Ovary (tissue), 9 donors: ENCODE data around the gene SHANK2. TPM values are rescaled to one million over a fixed set of nuclear protein-coding genes. Genes with fewer than 3 reads are reported as not detected.

ENCODE experiments used
- DNase-seq, 5 donors: peaks; one replicate each; pipeline ENCODE4 v3.0.0-alpha.2; 2019 to 2020
- H3K27ac ChIP-seq, 2 donors: fragments of 200-600 bp; one replicate each; pipeline versions ENCODE4 v1.5.1 to v1.8.0; 2019 to 2022
- H3K27me3 ChIP-seq: fragments of 200-600 bp; one replicate; pipeline ENCODE4 v1.8.0; 2022
- H3K36me3 ChIP-seq: fragments of 200-600 bp; sonication (generic); one replicate; pipeline ENCODE4 v1.5.1; 2019
- H3K4me1 ChIP-seq: one replicate; pipeline ENCODE4 v1.8.1; 2013; ENCODE audit warnings: mild to moderate bottlenecking, moderate library complexity; ENCODE audit not compliant: insufficient read depth
- H3K4me3 ChIP-seq: fragments of 200-600 bp; sonication (generic); one replicate; pipeline ENCODE4 v1.5.1; 2017
- H3K9me3 ChIP-seq, 2 donors: fragments of 200-600 bp in 1 of 2; sonication (generic) in 1 of 2; one replicate each; pipeline versions ENCODE4 v1.5.1 to v1.8.1; 2013 to 2019; ENCODE audit warnings: mild to moderate bottlenecking in 1 of 2, moderate library complexity in 1 of 2
- CTCF ChIP-seq, 3 donors: fragments of 450-650 bp in 2 of 3; fragments of 200-600 bp in 1 of 3; IDR thresholded peaks; one replicate each; pipeline versions ENCODE4 v1.5.1 to v1.8.0; 2016 to 2022; ENCODE audit warnings: antibody characterized with exemption in 3 of 3, mild to moderate bottlenecking in 1 of 3
- EP300 ChIP-seq: sonication (generic); formaldehyde crosslinking; IDR thresholded peaks from one replicate; pipeline ENCODE4 v1.6.1; 2017; ENCODE audit warnings: antibody characterized with exemption
- POLR2A ChIP-seq: fragments of 450-650 bp; IDR thresholded peaks from one replicate; pipeline ENCODE4 v1.6.1; 2017; ENCODE audit warnings: antibody characterized with exemption, mild to moderate bottlenecking, moderate library complexity
- WGBS, 3 donors: extraction: QIAGEN DNeasy Blood & Tissue Kit in 1 of 3; methylation state at CpG; one replicate each; pipeline versions ENCODE4 v1.1.5 to v1.1.7; 2013 to 2017; 5-methylcytosine and 5-hydroxymethylcytosine counted together
- intact Hi-C, 4 donors: fragments of 100-400 bp; cut with DNase I; formaldehyde crosslinking; loops; one replicate each; pipeline versions ENCODE4 v1.11.0 to v1.15.1; 2022 to 2023
- polyA plus RNA-seq, 2 donors: library from polyadenylated mRNA; stranded (reverse); fragments of 200-250 nt in 1 of 2; fragments of 350-450 nt in 1 of 2; fragmentation: Illumina TruSeq in 1 of 2; extraction: RNeasy Lipid Tissue Mini Kit (QIAGEN cat#74804) in 1 of 2; gene quantifications; one replicate each; pipeline ENCODE4 v1.2.3, GENCODE V29; 2013 to 2014
- total RNA-seq, 7 donors: library from RNA; depleted of rRNA in 2 of 7; stranded (reverse); fragments of >200 nt in 2 of 7; fragmentation: NEBNext Ultra II Directional in 3 of 7; extraction: Animal tissue kit (Norgen Biotek cat#: 25700) in 3 of 7; gene quantifications; one replicate each; pipeline versions ENCODE4 v1.1.0 to v1.2.4, GENCODE V29; 2016 to 2023
- donor health status: DM: no; HTN: no; CAD: no; lungs with moderate emphysema.
- donor health status: DM: no; HTN: no; CAD: no.
- donor health status: Bipolar disorder and iron deficiency.
- donor health status: DM: yes; HTN: yes; CAD: no.
- donor health status: DM: no; HTN: no; CAD: no.
- donor health status: DM: yes; HTN: yes; CAD: no.

SHANK2 gene
- total and polyA plus RNA-seq, 9 donors: 0.05 to 40.4 (median 2.3) TPM; not detected in 1

- no peaks in the 10 kb centered on the region for H3K36me3 ChIP-seq
- DNase-seq: no peak
- 74 to 85% (median 78%) methylated on average over 3 of the region's 3 CpGs for WGBS, 3 donors
These were observed 41.8 kb upstream of the SHANK2 start for GRCh38 chr11:71293961-71294782.

GRCh38 chr11:71286701-71287643, 34.6 kb upstream of the SHANK2 start:
- Histone ChIP-seq H3K9me3 (no peaks in the 10 kb centered on the region), H3K4me3 (no peak overlapping the region), H3K27me3 (no peaks in the 10 kb centered on the region), H3K4me1 (no peaks in the 10 kb centered on the region), H3K27ac (no peak overlapping the region), H3K36me3 (no peaks in the 10 kb centered on the region)
- intact Hi-C loops: loop anchor here in 1 of 4 donors (10.0 kb wide), 1 partner anchor 62 kb away; no protein-coding TSS in a partner anchor
- TF ChIP-seq POLR2A (no peak), CTCF (IDR thresholded peaks at IDR 0.05) (no peak), EP300 (no peak)
- no peak for DNase-seq
- 24 to 37% (median 29%) methylated on average over 14 of the region's 14 CpGs for WGBS, 3 donors

More at GRCh38 chr11:71293961-71294782, 41.8 kb upstream of the SHANK2 start:
- Histone ChIP-seq H3K9me3 (no peaks in the 10 kb centered on the region), H3K4me3 (no peak overlapping the region), H3K27ac (no peak overlapping the region), H3K4me1 (no peaks in the 10 kb centered on the region), H3K27me3 (no peaks in the 10 kb centered on the region)
- TF ChIP-seq CTCF (IDR thresholded peaks at IDR 0.05) (no peak), EP300 (no peak), POLR2A (no peak)
- intact Hi-C loops: no loop called here

GRCh38 chr11:71285111-71285510, 32.7 kb upstream of the SHANK2 start:
- Histone ChIP-seq H3K9me3 (no peaks in the 10 kb centered on the region), H3K4me3 (no peak overlapping the region), H3K36me3 (no peaks in the 10 kb centered on the region), H3K27me3 (no peaks in the 10 kb centered on the region), H3K27ac (no peak overlapping the region), H3K4me1 (no peaks in the 10 kb centered on the region)
- no peak for DNase-seq
- WGBS, 3 donors: 78 to 91% (median 88%) methylated on average over 14 of the region's 14 CpGs
- intact Hi-C loops: loop anchor here in 1 of 4 donors (10.0 kb wide), 1 partner anchor 60 kb away; no protein-coding TSS in a partner anchor
- TF ChIP-seq POLR2A (no peak), CTCF (IDR thresholded peaks at IDR 0.05) (no peak), EP300 (no peak)

GRCh38 chr11:71284525-71285092, 32.2 kb upstream of the SHANK2 start:
- H3K27me3 ChIP-seq: no peaks in the 10 kb centered on the region
- H3K27ac ChIP-seq: no peak overlapping the region
- DNase-seq: no peak

More at GRCh38 chr11:71284525-71285092, 32.2 kb upstream of the SHANK2 start:
- 45 to 61% (median 47%) methylated on average over 2 of the region's 2 CpGs for WGBS, 3 donors
- H3K4me3 ChIP-seq: no peak overlapping the region
- TF ChIP-seq CTCF (IDR thresholded peaks at IDR 0.05): no peak
- no peak for TF ChIP-seq POLR2A
- no peaks in the 10 kb centered on the region for H3K36me3 ChIP-seq
- no peaks in the 10 kb centered on the region for H3K9me3 ChIP-seq
- no peaks in the 10 kb centered on the region for H3K4me1 ChIP-seq
- intact Hi-C loops: loop anchor here in 1 of 4 donors (10.0 kb wide), 1 partner anchor 60 kb away; no protein-coding TSS in a partner anchor
